Lung (tissue), 12 donors: ENCODE results near the gene ALDH7A1. TPM values are rescaled to one million over a fixed set of nuclear protein-coding genes. Genes with fewer than 3 reads are reported as not detected.

Experiments used
- ATAC-seq: fragments of 200-7000 bp; cut with Tn5 transposase; one replicate; pipeline ENCODE4 v1.9.1; 2020; ENCODE audit warnings: moderate number of reproducible peaks; ENCODE audit not compliant: insufficient read depth, low FRiP score
- DNase-seq, 3 donors: peaks; one replicate each; pipeline ENCODE4 v3.0.0-alpha.2; 2013 to 2017
- H3K27ac ChIP-seq, 2 donors: one replicate each; pipeline ENCODE4 v1.5.1; 2013; ENCODE audit warnings: mild to moderate bottlenecking in 2 of 2, moderate library complexity in 2 of 2, control low read depth in 1 of 2, inconsistent platforms in 1 of 2, low read depth in 1 of 2, low read length in 1 of 2
- H3K27me3 ChIP-seq, 3 donors: one replicate each; pipeline ENCODE4 v1.5.1; 2013; ENCODE audit warnings: low read length in 2 of 3; ENCODE audit not compliant: control insufficient read depth in 3 of 3, insufficient read depth in 3 of 3
- H3K36me3 ChIP-seq, 4 donors: one replicate each; pipeline ENCODE4 v1.5.1; 2013; ENCODE audit warnings: low read length in 4 of 4, mild to moderate bottlenecking in 1 of 4, moderate library complexity in 1 of 4; ENCODE audit not compliant: control insufficient read depth in 4 of 4, insufficient read depth in 4 of 4
- H3K4me1 ChIP-seq, 5 donors: one replicate each; pipeline ENCODE4 v1.5.1; 2013; ENCODE audit warnings: low read length in 5 of 5, mild to moderate bottlenecking in 2 of 5, moderate library complexity in 1 of 5; ENCODE audit not compliant: control insufficient read depth in 5 of 5, insufficient read depth in 5 of 5
- H3K4me3 ChIP-seq: one replicate; pipeline ENCODE4 v1.5.1; 2013; ENCODE audit warnings: mild to moderate bottlenecking, control low read depth, moderate library complexity
- H3K9ac ChIP-seq, 2 donors: one replicate each; pipeline ENCODE4 v1.5.1; 2013; ENCODE audit warnings: low read length in 2 of 2, control low read depth in 1 of 2; ENCODE audit not compliant: insufficient read depth in 1 of 2
- H3K9me3 ChIP-seq, 4 donors: one replicate each; pipeline ENCODE4 v1.5.1; 2013; ENCODE audit warnings: low read length in 3 of 4, mild to moderate bottlenecking in 1 of 4, moderate library complexity in 1 of 4; ENCODE audit not compliant: control insufficient read depth in 4 of 4, insufficient read depth in 3 of 4
- WGBS, 2 donors: extraction: QIAGEN DNeasy Blood & Tissue Kit; methylation state at CpG; one replicate each; pipeline ENCODE4 v1.1.7; 2013; 5-methylcytosine and 5-hydroxymethylcytosine counted together
- polyA plus RNA-seq, 2 donors: library from polyadenylated mRNA; stranded (reverse); fragments of 200-250 nt; gene quantifications; one replicate each; pipeline ENCODE4 v1.2.1, GENCODE V29; 2013
- total RNA-seq, 2 donors: library from RNA; depleted of rRNA in 1 of 2; stranded (reverse); fragments of >200 nt in 1 of 2; gene quantifications; one replicate each; pipeline ENCODE4 v1.2.1, GENCODE V29; 2014 to 2021
- TF ChIP-seq, protein P1 (sequence below): IDR thresholded peaks from 2 replicates; pipeline ENCODE4 v1.5.1; 2012; ENCODE audit warnings: mild to moderate bottlenecking; ENCODE audit errors: control extremely low read depth, extremely low read depth
- donor health status: control.
- donor health status: control.
- donor health status: Bipolar disorder and iron deficiency.
- donor health status: healthy.
- donor health status: DM: yes; HTN: yes; CAD: no.

The ALDH7A1 gene
- total and polyA plus RNA-seq, 4 donors, result 17.4 to 66.0 (median 38.1) TPM

DNA sequence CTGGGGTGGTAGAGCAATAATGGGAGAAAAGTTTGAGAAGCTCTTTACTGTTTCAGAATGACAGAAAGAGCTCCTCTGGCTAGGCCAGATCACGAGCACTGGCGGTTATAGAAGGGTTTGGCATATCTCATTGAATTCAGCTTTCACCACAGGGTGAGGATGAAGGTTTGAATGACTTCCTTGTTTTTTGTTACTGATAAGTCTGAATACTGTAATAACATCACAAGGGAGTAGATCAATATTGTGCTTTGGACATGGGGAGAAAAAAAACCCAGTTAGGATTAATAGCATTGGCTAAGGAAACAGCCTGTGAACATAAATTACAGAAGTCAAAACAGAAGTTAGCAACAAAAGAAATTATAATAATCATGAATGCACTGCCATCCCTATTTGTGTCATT lies 15.1 kb upstream of the ALDH7A1 start:
- Histone ChIP-seq H3K9ac (no peak overlapping the region), H3K36me3 (peaks cover 0 to 20% (median 11%) of the 10 kb centered on the region in 4 donors), H3K27me3 (no peaks in the 10 kb centered on the region), H3K27ac (no peak overlapping the region), H3K4me1 (peaks cover 0 to 7% (median 0%) of the 10 kb centered on the region in 5 donors), H3K9me3 (no peaks in the 10 kb centered on the region), H3K4me3 (no peak overlapping the region)
- 93 to 94% methylated on average over 2 of the region's 2 CpGs for WGBS, 2 donors
- ATAC-seq (no peak), DNase-seq (no peak)
- TF ChIP-seq, protein P1, sequence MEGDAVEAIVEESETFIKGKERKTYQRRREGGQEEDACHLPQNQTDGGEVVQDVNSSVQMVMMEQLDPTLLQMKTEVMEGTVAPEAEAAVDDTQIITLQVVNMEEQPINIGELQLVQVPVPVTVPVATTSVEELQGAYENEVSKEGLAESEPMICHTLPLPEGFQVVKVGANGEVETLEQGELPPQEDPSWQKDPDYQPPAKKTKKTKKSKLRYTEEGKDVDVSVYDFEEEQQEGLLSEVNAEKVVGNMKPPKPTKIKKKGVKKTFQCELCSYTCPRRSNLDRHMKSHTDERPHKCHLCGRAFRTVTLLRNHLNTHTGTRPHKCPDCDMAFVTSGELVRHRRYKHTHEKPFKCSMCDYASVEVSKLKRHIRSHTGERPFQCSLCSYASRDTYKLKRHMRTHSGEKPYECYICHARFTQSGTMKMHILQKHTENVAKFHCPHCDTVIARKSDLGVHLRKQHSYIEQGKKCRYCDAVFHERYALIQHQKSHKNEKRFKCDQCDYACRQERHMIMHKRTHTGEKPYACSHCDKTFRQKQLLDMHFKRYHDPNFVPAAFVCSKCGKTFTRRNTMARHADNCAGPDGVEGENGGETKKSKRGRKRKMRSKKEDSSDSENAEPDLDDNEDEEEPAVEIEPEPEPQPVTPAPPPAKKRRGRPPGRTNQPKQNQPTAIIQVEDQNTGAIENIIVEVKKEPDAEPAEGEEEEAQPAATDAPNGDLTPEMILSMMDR, result no peak

DNA sequence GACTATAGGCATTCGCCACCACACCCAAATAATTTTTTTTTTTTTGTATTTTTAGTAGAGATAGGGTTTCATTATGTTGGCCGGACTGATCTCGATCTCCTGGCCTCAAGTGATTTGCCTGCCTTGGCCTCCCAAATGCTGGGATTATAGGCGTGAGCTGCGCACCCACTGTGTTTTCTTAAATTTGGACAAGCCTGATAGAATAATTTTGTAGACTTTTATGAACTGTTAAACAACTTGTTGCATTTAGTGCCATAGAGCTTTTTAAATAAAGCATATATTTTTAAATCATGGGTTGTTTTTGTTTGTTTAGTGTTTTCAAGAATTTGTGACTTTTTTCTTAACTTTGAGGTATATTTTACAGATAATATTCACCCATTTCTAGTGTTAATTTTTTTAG lies 10.5 kb upstream of the ALDH7A1 start:
- no peak overlapping the region for H3K27ac ChIP-seq
- no peak for ATAC-seq
- DNase-seq, result no peak
- peaks cover 0 to 12% (median 3%) of the 10 kb centered on the region in 5 donors for H3K4me1 ChIP-seq
- TF ChIP-seq, protein P1, result no peak
- WGBS, 2 donors, result 88 to 95% methylated on average over 5 of the region's 5 CpGs
- H3K4me3 ChIP-seq, result no peak overlapping the region
- H3K27me3 ChIP-seq, result no peaks in the 10 kb centered on the region
- H3K9ac ChIP-seq, result no peak overlapping the region
- H3K9me3 ChIP-seq, result no peaks in the 10 kb centered on the region
- peaks cover 7 to 25% (median 13%) of the 10 kb centered on the region in 4 donors for H3K36me3 ChIP-seq

DNA sequence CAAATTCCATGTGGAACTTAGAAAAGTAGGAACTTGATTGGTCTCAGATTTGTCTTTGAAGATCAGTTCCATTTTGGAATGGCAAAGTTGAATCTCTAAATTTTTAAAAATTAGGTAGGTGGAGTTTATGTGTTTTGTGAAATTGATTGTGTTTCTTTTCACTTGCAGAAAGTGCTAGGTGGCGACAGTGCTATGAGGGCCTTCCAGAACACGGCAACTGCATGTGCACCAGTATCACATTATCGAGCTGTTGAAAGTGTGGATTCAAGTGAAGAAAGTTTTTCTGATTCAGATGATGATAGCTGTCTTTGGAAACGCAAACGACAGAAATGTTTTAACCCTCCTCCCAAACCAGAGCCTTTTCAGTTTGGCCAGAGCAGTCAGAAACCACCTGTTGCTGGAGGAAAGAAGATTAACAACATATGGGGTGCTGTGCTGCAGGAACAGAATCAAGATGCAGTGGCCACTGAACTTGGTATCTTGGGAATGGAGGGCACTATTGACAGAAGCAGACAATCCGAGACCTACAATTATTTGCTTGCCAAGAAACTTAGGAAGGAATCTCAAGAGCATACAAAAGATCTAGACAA lies 8.5 kb upstream of the ALDH7A1 start:
- H3K9ac ChIP-seq, result no peak overlapping the region
- H3K9me3 ChIP-seq, result peaks cover 0 to 2% (median 0%) of the 10 kb centered on the region in 4 donors
- peaks cover 0 to 12% (median 6%) of the 10 kb centered on the region in 5 donors for H3K4me1 ChIP-seq
- no peak overlapping the region for H3K4me3 ChIP-seq
- TF ChIP-seq, protein P1, result no peak
- 82 to 88% methylated on average over 6 of the region's 6 CpGs for WGBS, 2 donors
- H3K36me3 ChIP-seq, result peaks cover 6 to 19% (median 7%) of the 10 kb centered on the region in 4 donors
- no peaks in the 10 kb centered on the region for H3K27me3 ChIP-seq
- ATAC-seq (no peak), DNase-seq (no peak)
- no peak overlapping the region for H3K27ac ChIP-seq
